ENCODE measurements around the gene NME4.

Gene NME4

DNA sequence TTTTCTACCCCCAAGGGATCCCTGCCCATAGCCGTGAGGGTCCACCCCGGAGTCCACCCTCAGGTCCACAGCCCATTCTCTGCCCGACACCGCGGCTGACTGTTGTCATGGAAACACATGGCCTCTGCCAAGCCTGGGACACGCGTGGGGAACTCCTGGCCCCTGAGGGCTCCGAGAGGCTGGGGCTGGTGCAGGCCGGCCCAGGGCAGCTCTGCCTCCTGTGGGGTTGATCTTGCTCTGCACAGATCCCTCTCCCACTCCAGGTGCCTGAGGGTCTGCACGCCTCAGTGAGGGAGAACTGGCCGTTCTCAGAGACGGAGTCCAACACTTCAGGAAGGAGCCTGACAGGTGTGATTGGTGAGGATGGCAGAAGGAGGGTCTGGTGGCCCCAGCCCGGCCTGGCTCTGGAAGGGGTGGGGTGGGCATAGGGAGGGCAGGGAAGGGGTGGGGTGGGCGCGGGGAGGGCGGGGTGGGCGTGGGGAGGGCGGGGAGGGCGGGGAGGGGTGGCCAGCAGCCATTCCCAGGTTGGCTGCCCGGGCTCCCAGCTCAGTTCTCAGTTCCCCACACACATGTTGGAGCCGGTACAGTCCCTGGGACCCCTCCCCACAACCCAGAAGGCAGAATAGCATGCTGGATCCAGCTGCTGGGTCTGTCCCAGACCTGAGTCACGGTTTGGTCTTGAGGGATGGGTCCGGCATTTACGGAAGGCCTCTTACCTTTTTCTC lies 33.1 kb upstream of the NME4 start:
- DNase-seq: no peak

DNA sequence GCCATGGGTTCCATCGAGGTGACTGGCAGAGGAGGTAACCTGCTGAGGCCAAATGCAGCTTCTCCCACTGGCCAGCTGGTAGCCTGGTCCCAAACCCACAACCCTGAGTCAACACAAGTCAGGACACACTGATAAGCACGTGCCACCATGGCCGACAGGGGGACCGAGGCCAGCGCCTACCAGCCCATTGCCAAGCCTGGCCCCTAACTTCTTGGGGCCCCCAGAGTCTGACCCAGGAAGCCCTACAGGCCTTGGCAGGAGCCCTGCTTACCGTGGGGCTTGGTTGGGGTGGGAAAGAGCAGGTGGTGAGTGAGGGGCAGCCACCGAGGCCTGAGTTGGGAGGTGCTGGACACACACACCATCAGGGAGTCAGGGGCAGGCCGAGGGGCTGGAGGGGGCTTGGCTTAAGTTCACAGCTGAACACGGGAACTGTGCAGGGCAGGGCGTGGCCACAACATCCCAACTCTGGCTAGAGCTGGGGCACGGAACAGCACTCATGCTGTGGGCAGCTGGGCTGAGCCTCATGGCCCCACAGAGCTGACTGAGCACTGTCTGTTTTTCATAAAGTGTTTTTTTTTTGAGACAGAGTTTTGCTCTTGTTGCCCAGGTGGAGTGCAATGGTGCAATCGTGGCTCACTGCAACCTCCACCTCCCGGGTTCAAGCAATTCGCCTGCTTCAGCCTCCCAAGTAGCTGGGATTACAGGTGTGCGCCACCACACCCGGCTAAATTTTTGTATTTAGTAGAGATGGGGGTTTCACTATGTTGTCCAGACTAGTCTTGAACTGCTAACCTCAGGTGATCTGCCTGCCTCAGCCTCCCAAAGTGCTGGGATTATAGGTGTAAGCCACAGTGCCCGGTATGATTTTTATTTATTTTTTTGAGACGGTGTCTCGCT lies 32.2 kb upstream of the NME4 start:
- no peak for DNase-seq

DNA sequence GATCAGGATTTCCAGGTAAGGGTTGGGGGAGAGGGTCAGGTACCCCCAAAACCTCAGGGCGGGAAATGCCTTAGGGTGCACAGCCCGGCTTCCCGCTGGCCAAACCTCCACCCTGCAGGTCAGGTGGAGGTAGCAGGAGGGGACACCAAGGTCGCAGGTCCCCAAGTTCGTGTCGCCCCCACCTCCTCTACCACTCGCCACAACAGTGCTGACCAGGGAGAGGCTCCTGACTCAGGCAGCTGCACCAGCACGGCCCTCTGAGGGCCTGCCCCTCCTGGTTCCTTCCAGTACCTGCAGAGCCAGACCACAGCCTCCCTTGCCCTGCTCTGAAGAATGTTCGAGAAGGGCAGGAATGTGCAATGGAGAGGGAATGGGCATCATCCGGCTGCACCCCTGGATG lies 30.5 kb upstream of the NME4 start:
- no peak for DNase-seq

DNA sequence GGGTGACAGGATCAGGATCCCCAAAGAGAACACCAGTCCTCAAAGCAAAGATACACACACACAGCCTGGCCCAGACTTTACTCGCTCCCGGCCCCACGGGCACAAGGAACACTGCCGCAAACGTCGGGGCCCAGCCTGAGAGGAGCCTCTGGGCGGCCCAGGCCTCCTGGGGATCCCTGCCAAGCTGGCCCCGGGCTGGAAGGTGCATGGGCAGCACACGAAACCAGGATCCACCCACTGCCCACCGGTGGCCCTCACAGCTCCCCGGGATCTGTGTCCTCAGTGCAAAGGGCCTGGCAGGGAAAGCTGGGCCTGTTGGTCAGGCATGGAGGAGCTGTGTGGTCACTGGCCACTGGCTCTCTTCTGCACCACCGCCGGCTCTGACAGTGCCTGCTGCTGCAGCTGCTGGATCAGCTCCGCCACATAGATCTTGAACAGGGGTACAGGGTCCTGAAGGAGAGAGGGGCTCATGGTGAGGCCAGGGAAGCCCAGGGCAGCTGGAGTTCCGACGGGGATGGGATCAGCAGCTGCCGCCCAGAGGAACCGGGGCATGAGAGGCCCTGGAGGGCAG lies 29.6 kb upstream of the NME4 start:
- no peak for DNase-seq

DNA sequence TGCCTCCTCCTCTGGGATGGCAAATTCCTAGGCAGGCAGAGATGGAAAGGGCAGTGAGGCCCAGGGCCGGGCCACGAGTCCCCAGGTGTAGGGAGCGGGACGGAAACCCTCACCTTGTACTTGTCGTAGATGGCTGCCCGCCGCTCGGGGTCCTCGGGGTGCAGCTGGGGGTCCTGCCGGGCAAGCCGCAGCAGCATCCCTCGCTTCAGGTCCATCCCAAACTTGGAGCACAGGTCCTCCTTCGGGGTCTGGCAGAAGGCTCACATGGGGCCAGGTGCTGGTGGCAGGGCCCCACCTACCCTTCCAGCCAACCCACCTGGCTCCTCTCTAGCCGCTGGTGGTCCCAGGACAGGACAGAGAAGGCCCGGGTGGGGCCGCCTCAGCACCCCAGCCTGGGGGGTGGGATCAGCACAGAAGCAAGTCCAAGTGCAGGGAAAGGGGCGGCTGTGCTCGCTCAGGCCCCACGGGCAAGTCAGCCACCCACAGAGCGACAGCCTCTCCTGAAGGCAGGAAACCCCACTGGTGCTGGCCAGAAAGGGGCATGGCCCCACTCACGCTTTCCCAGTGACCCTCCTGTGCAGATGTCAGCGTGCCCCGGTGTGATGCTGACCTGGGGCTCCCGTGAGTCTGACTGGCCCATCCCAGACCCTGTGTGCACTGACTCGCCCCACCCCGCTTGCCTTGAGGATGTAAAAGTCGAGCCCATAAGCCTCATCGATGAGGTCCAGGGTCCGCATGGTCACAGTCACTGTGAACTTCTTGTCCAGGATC lies 28.4 kb upstream of the NME4 start:
- no peak for DNase-seq

DNA sequence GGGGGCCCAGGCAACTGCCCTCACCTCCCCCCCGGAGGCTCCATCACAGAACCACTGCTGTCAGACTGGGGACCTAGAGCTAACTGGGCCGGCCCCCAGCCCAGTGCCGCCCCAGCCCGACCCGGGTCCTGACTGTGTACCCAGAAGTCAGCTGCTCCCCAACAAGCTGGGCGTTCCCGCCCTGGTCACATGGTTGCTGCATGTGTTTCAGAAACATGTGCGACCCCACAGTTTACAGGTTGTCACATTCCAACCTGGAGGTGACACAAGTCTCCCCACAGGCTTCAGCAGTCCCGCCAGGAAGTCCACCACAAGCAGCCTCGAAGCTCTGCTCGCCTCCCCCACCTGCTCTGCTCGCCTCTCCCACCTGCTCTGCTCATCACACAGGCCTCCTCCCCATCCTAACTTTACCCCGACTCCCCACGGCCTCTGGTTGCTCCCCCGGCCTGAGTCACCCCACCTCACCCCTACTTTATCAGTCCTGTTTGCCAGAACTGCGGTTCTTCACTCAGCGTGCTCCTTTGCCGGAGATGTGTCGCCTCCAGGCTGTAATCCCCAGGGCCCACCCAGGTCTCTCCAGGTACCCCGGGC lies 27.6 kb upstream of the NME4 start:
- DNase-seq: no peak

DNA sequence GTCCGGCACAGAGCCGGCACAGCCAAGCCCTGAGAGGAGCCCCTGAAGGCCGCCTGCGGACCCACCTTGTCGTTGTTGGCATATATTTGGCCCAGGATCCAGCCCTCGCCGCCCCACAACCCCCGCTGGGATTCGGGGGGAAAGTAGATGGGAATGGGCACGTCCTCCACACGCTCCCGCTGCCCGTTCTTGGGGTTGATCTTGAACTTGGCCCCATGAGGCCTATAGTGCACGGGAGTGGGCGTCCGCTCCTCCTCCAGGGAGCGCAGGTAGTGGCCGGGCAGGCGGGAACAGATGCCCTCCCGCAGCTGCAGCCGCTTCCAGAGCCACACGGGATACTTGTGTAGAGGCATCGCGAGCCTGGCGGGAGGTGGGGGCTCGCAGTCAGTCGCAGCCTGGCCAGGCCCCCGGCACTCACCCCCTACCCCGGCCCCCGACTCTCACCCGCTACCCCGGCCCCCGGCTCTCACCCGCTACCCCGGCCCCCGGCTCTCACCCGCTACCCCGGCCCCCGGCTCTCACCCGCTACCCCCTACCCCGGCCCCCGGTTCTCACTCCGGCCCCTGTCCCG lies 27.0 kb upstream of the NME4 start:
- DNase-seq: peak in 1 of 2 experiments; percentile 22

DNA sequence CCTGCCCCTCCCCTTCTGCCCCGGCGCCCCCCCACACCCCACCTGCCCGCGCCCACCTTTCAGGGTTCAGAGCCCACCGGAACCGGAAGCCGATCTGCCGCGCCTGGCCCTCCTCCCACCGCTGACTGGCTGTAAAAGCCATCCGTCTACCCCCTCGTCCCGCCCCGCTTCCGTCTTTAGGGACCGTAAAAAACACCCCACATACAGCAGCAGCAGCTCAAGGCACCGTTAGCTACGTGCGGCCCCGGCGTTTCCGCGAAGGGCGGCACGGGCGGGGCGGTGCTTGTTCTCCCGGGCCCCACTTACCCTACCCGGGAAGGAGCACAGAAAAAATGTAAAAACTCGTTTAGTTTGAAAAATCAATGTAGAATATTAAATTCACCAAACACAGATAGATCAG lies 26.6 kb upstream of the NME4 start, which contains the start of gene MRPL28:
Gene MRPL28, minus strand, starts transcription at position 96 of the 400 bp plus-strand sequence. CDS start 320 bp downstream, outside the sequence.
- DNase-seq: peak; percentile 67 to 94

DNA sequence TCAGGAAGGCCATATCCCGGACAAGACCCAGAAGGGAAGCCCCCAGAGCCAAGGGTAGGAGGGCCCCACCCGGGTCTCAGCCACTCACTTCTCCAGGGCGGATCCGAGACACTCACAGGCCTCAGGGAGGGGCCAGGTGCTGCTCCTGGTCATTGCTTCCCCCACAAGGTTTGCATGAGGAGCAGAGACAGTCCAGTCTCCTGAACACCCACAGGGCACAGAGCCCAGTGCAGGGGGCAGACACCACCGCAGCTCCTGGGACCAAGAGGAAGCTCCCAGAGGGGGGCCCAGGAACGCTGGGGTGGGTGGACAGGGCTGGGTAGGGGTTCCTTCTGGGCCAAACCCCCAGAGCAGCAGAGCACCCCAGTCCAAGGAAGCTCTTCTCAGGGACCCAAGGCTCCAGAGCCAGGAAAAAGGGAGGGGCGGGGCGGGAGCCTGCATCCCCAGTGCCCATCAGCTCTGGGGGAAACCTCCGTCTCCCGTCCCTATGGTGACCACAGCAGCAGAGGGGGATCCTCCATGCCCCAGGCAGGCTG lies 26.0 kb upstream of the NME4 start:
- DNase-seq: no peak

DNA sequence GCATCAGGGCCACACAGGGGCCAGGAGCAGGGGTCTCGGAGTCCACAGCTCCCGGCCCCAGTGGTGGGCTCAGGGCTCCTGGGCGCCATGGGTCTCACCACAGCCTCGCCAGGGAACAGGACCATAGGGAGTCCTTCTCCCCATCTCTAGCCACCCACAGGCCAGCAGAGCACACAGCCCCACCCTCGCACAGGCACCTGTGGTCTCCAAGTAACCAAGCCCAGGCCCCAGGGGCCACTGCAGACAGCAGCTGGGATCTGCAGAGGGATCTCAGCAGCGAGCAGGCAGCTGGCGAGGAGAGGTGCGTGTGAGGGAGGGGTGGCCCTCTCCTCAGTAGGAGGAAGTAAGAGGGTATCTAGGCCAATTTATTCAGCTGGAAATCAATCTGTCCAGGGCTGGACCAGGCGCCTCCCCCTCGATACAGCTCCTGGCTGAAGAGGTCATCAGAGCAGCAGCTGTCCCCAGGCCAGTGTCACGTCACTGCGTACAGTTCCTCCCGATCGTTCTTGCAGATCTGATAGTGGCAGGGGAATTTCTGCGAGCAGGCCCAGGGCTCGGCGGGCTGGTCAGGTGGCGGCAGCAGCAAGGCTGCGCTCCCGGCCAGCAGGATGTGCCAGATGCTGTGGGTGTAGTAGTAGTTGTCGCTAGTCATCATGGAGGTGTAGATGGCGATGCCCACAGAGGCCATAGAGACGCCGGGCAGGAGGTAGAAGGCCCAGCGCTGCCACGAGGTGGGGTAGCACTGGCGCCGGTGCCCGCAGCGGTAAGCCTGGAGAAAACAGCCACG lies 25.3 kb upstream of the NME4 start:
- peak in 1 of 2 experiments; percentile 23 for DNase-seq

DNA sequence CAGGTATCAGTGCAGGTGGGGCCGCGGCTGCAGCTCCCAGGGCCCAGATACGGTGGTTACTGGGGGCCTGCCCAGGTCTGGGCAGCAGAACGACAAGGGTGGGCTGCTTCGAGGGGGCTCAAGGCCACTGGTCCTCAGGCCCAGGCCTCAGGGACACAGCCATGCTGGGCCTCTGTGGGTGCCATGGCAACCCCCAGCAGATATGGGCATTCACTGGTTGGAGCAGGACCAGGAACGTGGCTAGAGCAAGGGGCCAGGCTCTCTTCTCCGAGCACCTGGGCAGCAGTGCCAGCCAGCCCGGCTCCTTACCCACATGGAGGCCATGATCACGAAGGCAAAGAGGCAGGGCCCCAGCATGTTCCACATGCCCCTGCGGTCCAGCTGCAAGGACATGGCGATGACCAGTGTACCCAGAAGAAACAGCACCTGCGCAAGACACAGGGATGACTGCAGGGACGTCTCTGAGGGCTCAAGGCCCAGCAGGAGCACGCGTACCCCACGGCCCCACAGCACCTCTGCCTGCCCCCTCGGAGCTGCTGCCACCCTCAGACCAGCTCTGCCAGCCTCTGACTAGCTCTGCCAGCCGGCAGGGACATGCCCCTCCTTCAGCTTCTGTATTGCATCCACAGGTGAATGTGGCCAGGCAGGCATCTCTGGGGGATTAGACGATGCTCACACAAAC lies 24.6 kb upstream of the NME4 start:
- no peak for DNase-seq

DNA sequence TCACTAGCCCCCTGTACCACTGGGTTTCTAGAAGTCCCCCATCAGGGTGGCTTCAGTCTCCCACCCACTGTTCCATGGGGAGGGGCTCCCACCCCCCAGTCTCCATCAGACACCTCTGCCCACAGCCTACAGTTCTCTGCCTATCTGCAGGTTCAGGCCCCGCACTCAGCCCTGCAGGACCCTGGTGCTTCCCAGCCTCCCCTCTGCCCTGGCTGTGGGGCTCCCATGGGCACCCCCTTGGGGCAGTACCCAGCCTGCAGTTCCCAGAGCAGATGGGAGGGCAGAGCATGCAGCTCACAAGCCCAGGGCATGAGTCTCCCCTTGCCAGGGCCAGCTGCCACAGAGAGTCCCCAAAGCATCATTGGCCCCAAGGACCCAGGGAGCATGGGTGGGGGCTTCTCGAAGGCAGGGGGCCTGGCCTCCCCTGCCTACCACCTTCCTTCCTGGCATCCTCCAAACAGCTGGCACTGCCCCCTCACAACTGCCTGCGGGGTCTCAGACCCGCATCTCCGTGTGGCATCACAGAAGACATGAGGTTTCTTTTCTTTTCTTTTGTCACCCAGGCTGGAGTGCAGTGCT lies 23.9 kb upstream of the NME4 start:
- no peak for DNase-seq

DNA sequence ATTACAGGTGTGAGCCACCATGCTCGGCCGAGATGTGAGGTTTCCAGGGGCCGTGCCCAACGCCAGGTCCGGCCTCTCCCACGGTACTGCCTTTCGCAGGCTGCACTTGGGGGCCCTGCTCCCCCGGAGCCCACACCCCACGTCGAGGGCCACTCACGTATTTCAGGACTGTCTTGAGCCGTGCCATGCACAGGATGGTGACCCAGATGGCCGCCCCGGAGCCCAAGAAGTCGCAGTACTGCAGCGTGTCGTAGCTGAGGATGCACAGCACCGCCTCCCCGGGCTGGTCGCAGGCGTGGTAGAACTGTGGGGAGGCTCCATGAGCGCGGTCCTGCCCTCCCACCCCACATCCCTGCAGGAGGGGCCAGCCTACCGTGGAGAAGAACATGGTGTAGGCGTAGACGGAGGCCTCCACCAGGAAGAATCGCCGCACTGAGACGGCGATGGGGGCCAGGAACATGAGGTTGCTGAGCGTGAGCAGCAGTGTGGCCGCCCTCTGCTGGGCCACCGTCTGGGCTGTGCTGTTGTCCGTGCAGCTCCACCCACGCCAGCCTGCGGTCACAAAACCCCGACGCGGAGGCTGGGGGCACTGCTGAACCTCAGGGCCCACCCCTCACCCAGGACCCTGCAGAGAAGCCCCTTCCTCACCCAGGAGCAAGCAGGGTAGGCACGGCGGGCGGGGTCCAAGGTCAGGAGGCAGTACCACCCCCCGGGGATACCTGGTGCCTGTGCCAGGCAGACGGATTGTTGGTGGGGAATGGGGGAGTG lies 23.0 kb upstream of the NME4 start:
- no peak for DNase-seq

DNA sequence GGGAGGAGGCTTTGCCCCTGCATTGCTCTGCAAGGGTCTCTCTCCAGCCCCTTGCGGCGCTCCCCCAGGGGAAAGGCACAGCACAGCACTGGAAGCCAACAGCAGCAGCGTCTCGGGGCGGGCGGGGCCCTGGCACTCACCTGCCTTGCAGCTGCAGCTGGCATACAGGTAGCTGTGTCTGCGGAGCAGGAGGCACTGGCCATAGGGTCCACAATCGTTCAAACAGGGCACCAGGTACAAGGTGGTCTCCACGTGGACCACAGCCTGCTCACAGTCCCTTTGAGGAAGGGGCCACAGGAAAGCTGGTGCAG lies 22.4 kb upstream of the NME4 start:
- no peak for DNase-seq

DNA sequence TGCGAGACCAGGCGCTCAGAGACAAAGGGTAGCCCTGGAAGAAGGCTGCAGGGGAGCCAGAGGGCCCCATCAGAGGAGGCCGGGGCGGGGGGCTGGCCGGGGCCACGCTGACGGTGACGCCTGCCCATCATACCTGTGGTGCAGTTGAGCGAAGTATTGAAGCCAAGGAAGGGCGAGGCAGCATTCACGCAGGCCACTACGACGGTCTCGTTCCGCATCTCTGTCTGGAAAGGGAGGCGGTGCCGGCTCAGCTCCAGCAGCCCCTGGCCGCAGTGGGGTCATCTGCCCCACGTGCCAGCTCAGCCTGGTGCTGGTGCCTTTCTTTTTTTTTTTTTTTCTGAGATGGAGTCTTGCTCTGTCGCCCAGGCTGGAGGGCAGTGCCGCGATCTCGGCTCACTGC lies 21.8 kb upstream of the NME4 start:
- DNase-seq: no peak

DNA sequence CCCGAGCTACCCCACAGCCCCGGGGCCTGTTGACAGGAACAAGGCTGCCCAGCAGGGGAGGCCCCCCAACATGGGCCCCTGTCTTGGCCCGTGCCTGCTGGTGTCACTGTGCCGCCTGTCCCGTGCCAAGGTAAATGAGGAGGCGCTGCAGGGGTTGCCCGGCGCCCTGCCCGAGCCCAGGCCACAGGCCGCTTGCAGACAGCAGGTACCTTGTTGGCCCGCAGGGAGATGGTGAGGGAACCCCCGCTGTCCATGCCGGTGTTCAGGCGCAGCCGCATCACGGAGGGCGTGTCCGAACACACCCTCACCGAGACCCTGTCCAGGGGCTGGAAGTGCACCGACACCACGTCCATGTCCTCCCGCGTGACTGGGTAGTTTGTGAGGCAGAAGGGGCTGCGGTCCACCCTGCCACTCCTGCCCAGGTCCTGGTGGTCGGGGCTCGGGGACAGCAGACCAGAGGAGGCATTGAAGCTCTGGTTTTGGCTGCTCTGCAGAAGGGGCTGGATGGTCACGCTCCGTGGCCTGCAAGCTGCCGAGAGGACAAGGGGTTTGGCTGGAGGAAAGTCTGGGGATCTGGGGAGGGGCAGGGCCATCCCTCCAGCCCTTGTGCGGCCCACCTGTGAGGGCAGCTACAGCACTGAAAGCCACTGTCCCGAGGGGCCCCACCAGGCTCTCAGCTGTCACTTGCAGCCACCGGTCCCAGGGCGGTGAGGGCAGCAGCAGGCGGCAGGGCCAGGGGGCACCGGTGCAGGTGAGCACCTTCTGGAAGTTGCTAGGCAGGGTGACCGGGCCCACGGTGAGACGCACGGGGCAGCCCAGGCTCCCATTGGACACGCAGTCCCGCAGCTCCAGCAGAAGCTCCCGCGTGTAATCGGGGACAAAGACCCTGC lies 20.8 kb upstream of the NME4 start:
- DNase-seq: no peak

DNA sequence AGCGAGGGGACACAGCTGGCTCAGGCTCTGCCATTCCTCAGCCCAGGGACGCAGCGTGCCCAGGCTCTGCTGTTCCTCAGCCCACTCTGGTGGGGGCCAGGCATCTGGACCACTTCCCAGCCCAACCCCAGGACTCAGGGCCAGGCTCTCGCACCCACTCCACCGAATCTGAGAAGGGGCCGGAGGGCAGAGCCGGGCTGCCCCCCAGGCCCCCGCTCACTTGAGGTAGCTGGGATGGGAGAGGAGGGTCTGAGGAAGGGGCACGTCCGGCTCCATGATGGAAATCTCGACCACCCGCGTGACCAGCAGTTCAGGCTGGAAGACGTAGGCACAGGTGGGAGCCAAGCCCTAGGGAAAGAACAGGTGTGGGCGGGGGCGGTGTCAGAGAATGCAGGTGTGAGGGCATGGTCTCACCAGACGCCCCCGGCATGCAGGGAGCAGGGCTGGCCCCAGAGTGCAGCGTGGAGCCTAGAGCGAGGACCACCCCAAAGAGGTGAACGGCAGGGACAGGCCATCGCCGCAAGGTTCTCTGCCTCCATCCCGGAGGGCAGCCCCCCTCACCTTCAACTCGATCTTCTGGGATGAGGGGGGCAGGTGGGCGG lies 20.1 kb upstream of the NME4 start:
- no peak for DNase-seq

DNA sequence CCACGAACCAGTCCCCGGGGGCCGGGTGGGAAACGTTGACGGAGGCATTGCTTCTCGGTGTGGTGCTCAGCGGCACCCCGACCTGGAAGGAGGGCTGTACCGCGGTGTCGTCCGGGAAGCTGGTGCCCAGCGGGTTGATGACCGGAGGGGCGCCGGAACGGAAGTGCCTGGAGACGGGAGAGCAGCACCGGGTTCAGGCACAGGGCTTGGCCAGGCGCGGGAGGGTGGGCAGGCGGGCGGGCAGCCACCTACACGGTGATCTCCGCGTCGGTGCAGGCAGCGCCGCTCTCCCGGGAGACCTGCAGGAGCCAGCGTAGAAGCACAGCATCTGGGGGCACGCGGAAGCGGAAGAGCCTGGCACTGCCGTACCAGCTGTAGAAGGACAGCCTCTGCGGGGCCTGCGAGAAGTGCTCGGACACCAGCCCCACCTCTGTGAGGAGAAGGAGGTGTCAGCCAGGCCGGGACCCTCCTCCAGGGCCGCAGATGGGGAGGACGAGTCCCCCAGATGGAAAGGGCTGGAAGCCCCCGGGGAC lies 19.5 kb upstream of the NME4 start:
- no peak for DNase-seq

Measured in NCI-H526 (cell line).